GM12865 (cell line): ENCODE measurements around the gene ANKRD45.

ENCODE experiments used
- DNase-seq: peaks from one replicate; pipeline ENCODE4 v3.0.0; 2010; ENCODE audit warnings: low read depth
- H3K4me3 ChIP-seq: 2 replicates; pipeline ENCODE4 v1.5.1; 2011; ENCODE audit warnings: mild to moderate bottlenecking, low read depth, low read length, control low read depth
- TF ChIP-seq, protein P1 (sequence below): IDR thresholded peaks from 2 replicates; pipeline ENCODE4 v1.5.1; 2011; ENCODE audit warnings: low read length, control low read depth, low read depth, inconsistent platforms; ENCODE audit not compliant: insufficient read depth; ENCODE audit errors: missing control alignments

Gene ANKRD45

DNA sequence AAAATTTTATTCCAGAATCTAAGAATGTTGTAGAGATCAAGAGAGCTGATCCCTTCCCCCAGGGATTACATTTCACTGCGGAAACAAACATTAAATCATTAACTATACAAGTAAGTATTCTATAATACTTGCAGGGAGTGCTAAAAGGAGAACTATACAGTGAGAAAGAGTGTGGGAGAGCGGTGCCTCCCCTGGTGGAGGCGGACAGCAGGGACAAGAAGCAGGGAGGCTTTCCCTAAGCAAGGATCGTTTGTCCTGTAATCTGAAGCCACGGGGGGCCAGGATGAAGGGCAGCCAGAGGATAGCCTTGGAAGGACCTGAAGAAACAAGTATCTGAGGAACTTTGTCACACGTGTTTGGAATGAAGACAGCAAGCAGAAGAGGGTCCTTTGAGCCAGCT is 106.8 kb downstream of the ANKRD45 start:
- TF ChIP-seq, protein P1, sequence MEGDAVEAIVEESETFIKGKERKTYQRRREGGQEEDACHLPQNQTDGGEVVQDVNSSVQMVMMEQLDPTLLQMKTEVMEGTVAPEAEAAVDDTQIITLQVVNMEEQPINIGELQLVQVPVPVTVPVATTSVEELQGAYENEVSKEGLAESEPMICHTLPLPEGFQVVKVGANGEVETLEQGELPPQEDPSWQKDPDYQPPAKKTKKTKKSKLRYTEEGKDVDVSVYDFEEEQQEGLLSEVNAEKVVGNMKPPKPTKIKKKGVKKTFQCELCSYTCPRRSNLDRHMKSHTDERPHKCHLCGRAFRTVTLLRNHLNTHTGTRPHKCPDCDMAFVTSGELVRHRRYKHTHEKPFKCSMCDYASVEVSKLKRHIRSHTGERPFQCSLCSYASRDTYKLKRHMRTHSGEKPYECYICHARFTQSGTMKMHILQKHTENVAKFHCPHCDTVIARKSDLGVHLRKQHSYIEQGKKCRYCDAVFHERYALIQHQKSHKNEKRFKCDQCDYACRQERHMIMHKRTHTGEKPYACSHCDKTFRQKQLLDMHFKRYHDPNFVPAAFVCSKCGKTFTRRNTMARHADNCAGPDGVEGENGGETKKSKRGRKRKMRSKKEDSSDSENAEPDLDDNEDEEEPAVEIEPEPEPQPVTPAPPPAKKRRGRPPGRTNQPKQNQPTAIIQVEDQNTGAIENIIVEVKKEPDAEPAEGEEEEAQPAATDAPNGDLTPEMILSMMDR, result no peak
- no peak for DNase-seq
- no peak overlapping the region for H3K4me3 ChIP-seq

DNA sequence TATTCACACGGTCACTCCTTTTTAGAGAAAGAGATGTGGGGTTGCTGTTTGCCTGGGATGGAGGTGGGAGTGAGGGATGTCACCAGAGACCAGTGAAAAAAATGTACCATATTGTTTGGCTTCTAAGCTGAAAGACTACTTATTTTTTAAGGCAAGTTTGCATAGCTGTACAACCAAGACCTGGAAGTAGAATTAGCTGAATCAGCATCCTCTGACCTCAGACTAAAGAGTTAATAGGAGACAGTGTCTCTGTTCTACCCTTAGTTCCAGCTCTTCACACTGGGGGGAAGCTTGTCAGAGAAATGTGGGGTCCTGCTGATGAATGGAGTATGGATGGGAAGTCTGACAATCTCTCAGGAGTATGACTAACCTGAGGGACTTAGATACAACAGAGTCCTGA is 108.4 kb downstream of the ANKRD45 start:
- no peak for DNase-seq
- TF ChIP-seq, protein P1, result no peak
- H3K4me3 ChIP-seq, result no peak overlapping the region

DNA sequence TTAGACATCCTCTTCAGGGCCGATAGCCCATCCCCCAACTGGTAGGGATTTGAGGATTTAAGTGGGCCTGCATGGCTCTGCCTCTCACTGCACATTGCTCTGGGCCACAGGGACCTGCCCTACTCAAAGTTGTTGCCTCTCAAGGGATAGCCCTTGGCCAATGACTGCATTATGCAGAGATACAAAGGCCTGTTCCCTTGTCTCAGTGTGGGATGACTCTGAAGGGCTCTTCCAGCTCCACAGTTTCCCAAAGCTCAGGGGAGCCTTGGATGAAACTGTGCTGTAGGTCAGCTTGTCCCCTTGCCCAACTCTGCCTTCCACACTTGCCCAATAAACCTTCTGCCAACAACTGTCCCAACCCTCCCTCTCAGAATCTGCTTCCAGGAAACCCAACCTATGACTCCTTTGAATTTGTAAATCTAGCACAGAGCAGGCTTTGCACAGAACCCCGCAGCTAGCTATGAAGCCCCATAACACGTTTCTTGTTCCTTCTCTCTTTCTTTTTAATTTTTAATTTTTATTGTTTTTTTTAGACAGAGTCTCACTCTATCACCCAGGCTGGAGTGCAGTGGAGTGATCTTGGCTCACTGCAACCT is 109.3 kb downstream of the ANKRD45 start:
- DNase-seq, result no peak
- no peak overlapping the region for H3K4me3 ChIP-seq
- TF ChIP-seq, protein P1, result no peak
